KMS-11 (cell line): Measurements from ENCODE around the gene DIS3L2.

Experiments used
- H2AFZ ChIP-seq: fragments of 200-600 bp; sonication (generic); 2 replicates; pipeline ENCODE4 v1.6.1; 2016; ENCODE audit warnings: antibody characterized with exemption, mixed run types, low read depth
- H3K27ac ChIP-seq: fragments of 200-600 bp; sonication (generic); 2 replicates; pipeline ENCODE4 v1.6.1; 2016; ENCODE audit warnings: mild to moderate bottlenecking, mixed run types
- H3K27me3 ChIP-seq: fragments of 200-600 bp; sonication (generic); 2 replicates; pipeline ENCODE4 v1.6.1; 2017; ENCODE audit warnings: mild to moderate bottlenecking, low read depth, mixed run types, moderate library complexity; ENCODE audit not compliant: insufficient read depth
- H3K36me3 ChIP-seq: fragments of 200-600 bp; sonication (generic); 2 replicates; pipeline ENCODE4 v1.6.1; 2017; ENCODE audit warnings: mild to moderate bottlenecking, mixed run types; ENCODE audit not compliant: insufficient read depth
- H3K4me1 ChIP-seq: fragments of 200-600 bp; sonication (generic); 2 replicates; pipeline ENCODE4 v1.6.1; 2016; ENCODE audit warnings: mild to moderate bottlenecking, low read depth, mixed run types; ENCODE audit not compliant: poor library complexity, severe bottlenecking
- H3K4me2 ChIP-seq: fragments of 200-600 bp; sonication (generic); 2 replicates; pipeline ENCODE4 v1.7.0; 2016; ENCODE audit warnings: mild to moderate bottlenecking, mixed run types
- H3K4me3 ChIP-seq: fragments of 200-600 bp; sonication (generic); IDR thresholded peaks from 2 replicates; pipeline ENCODE4 v1.6.1; 2017; ENCODE audit warnings: low read depth, low read length, mixed read lengths; ENCODE audit not compliant: insufficient read depth
- H3K79me2 ChIP-seq: fragments of 200-600 bp; sonication (generic); 2 replicates; pipeline ENCODE4 v1.6.1; 2016; ENCODE audit warnings: low read depth, mixed run types; ENCODE audit not compliant: insufficient read depth
- H3K9ac ChIP-seq: fragments of 200-600 bp; sonication (generic); 2 replicates; pipeline ENCODE4 v1.6.1; 2016; ENCODE audit warnings: mild to moderate bottlenecking, mixed run types
- H4K20me1 ChIP-seq: fragments of 200-600 bp; sonication (generic); 2 replicates; pipeline ENCODE4 v1.6.1; 2016; ENCODE audit warnings: mild to moderate bottlenecking, mixed run types; ENCODE audit not compliant: insufficient read depth
- TF ChIP-seq, protein P1 (sequence below): fragments of 200-600 bp; sonication (generic); conservative IDR thresholded peaks from 2 replicates; pipeline ENCODE4 v1.6.1; 2017; ENCODE audit warnings: low read depth, mild to moderate bottlenecking, antibody characterized with exemption, low read length, moderate library complexity, mixed read lengths

Gene DIS3L2

DNA sequence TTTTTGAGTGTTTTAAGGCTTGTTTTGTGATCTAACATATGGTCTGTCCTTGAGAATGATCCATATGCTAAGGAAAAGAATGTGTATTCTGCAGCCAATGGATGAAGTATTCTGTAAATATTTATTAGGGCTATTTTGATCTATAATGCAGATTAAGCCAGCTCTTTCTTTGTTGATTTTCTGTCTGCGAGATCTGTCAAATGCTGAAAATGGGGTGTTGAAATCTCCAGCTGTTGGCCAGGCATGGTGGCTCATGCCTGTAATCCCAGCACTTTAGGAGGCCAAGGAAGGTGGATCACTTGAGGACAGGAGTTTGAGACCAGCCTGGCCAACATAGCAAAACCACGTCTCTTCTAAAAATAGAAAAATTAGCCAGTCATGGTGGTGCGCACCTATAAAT is 132.7 kb downstream of the DIS3L2 start:
- Histone ChIP-seq H3K4me1 (no peaks in the 10 kb centered on the region), H3K9ac (no peak overlapping the region), H3K27ac (no peak overlapping the region), H3K79me2 (no peaks in the 10 kb centered on the region), H2AFZ (no peak overlapping the region), H3K36me3 (no peaks in the 10 kb centered on the region; the same call in 1 of the 2 replicates), H3K27me3 (no peaks in the 10 kb centered on the region), H4K20me1 (no peaks in the 10 kb centered on the region), H3K4me2 (no peak overlapping the region), H3K4me3 (no peak overlapping the region)
- TF ChIP-seq, protein P1, sequence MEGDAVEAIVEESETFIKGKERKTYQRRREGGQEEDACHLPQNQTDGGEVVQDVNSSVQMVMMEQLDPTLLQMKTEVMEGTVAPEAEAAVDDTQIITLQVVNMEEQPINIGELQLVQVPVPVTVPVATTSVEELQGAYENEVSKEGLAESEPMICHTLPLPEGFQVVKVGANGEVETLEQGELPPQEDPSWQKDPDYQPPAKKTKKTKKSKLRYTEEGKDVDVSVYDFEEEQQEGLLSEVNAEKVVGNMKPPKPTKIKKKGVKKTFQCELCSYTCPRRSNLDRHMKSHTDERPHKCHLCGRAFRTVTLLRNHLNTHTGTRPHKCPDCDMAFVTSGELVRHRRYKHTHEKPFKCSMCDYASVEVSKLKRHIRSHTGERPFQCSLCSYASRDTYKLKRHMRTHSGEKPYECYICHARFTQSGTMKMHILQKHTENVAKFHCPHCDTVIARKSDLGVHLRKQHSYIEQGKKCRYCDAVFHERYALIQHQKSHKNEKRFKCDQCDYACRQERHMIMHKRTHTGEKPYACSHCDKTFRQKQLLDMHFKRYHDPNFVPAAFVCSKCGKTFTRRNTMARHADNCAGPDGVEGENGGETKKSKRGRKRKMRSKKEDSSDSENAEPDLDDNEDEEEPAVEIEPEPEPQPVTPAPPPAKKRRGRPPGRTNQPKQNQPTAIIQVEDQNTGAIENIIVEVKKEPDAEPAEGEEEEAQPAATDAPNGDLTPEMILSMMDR: no peak

DNA sequence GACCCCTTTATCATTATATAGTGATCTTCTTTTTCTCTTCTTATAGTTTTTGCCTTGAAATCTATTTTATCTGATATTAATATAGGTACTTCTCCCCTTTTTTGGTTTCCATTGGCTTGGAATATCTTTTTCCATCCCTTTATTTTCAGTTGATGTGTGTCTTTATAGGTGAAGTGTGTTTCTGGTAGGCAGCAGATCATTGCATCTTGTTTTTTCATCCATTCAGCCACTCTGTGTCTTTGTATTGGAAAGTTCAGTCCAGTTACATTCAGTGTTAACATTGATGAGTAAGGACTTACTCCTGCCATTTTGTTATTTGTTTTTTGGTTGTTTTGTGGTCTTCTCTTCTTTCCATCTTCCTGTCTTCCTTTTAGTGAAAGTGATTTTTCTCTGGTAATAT is 133.4 kb downstream of the DIS3L2 start:
- H3K4me3 ChIP-seq: no peak overlapping the region
- no peaks in the 10 kb centered on the region for H3K4me1 ChIP-seq
- no peaks in the 10 kb centered on the region for H3K27me3 ChIP-seq
- H3K36me3 ChIP-seq: no peaks in the 10 kb centered on the region; the same call in 1 of the 2 replicates
- H3K9ac ChIP-seq: no peak overlapping the region
- H3K4me2 ChIP-seq: no peak overlapping the region
- TF ChIP-seq, protein P1: no peak
- H3K27ac ChIP-seq: no peak overlapping the region
- H3K79me2 ChIP-seq: no peaks in the 10 kb centered on the region
- H4K20me1 ChIP-seq: no peaks in the 10 kb centered on the region
- H2AFZ ChIP-seq: no peak overlapping the region

DNA sequence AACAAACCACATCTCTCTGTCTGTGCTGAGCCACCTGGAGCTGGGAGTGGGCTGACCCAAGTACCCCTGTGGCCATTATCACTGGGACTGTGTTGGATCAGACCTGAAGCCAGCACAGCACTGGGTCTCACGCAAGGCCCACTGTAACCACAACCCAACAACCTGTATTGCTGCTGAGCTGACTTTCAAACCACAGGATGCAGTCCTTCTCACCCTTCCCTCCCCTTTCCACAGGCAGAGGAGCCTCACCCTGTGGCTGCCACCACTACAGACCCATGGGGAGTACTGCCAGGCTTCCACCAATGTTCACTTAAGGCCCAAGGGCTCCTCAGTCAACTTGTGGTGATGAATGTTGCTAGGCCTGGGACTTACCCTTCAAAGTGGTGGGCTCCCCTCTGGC is 135.7 kb downstream of the DIS3L2 start:
- Histone ChIP-seq H3K79me2 (no peaks in the 10 kb centered on the region), H2AFZ (no peak overlapping the region), H3K27ac (no peak overlapping the region), H3K4me3 (no peak overlapping the region), H3K36me3 (no peaks in the 10 kb centered on the region; the same call in 1 of the 2 replicates), H3K4me2 (no peak overlapping the region), H3K27me3 (no peaks in the 10 kb centered on the region), H3K9ac (no peak overlapping the region), H3K4me1 (no peaks in the 10 kb centered on the region), H4K20me1 (no peaks in the 10 kb centered on the region)
- TF ChIP-seq, protein P1: no peak

DNA sequence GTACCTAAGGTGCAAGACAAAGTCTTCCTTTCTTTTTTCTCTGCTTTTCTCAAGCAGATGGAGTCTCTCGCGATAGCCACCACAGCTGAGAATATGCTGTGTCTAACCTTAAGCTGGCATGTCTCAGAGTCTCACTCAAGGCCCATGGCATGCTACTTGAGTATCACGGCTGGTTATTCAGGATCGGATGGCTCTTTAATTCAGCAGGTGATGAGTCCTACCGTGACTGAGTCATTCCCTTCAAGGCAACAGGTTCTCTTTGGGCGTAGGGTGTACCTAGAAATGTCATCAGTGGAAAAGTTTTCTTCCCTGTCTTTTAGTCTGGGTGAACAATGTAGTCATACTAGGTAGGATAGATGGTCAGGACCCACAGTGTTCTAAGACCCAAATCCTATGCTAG is 136.2 kb downstream of the DIS3L2 start:
- H3K79me2 ChIP-seq: no peaks in the 10 kb centered on the region
- H3K27ac ChIP-seq: no peak overlapping the region
- TF ChIP-seq, protein P1: no peak
- no peak overlapping the region for H2AFZ ChIP-seq
- H3K4me2 ChIP-seq: no peak overlapping the region
- H3K9ac ChIP-seq: no peak overlapping the region
- no peaks in the 10 kb centered on the region; the same call in 1 of the 2 replicates for H3K36me3 ChIP-seq
- no peaks in the 10 kb centered on the region for H3K27me3 ChIP-seq
- no peaks in the 10 kb centered on the region for H4K20me1 ChIP-seq
- H3K4me1 ChIP-seq: peaks cover under 1% of the 10 kb centered on the region
- H3K4me3 ChIP-seq: no peak overlapping the region
